Mesothelial cell of epicardium (in vitro differentiated cells): ENCODE results near the gene CELF2. TPM values are rescaled to one million over a fixed set of nuclear protein-coding genes. Genes with fewer than 3 reads are reported as not detected.
"Not testable (repeated sequence)": the region's sequence is repeated elsewhere in the genome, so short reads cannot be mapped to it uniquely, and the experiment has no call there.

Experiments
- DNase-seq, 2 experiments: peaks; one replicate each; pipeline ENCODE4 v3.0.0; 2021; ENCODE audit warnings: low spot score in 2 of 2; ENCODE audit not compliant: unreplicated experiment in 2 of 2
- H3K27ac Mint-ChIP-seq: 2 replicates; pipeline ENCODE4 v1.8.0; 2021; ENCODE audit warnings: mixed read lengths
- H3K27me3 Mint-ChIP-seq: 2 replicates; pipeline ENCODE4 v1.8.0; 2021; ENCODE audit warnings: low read depth, mixed read lengths
- H3K36me3 Mint-ChIP-seq: 2 replicates; pipeline ENCODE4 v1.8.0; 2021; ENCODE audit warnings: mixed read lengths
- H3K4me1 Mint-ChIP-seq: 2 replicates; pipeline ENCODE4 v1.8.0; 2021; ENCODE audit warnings: mixed read lengths
- H3K4me3 Mint-ChIP-seq: 2 replicates; pipeline ENCODE4 v1.8.0; 2021; ENCODE audit warnings: mild to moderate bottlenecking, moderate library complexity, mixed read lengths
- H3K9me3 Mint-ChIP-seq: 2 replicates; pipeline ENCODE4 v1.8.0; 2021; ENCODE audit warnings: mixed read lengths
- CTCF ChIP-seq: fragments of 200-600 bp; sonication (generic); IDR thresholded peaks from one replicate; pipeline ENCODE4 v1.5.0; 2021; ENCODE audit warnings: antibody characterized with exemption; ENCODE audit not compliant: unreplicated experiment
- total RNA-seq: library from RNA; stranded (reverse); gene quantifications from 3 replicates; pipeline ENCODE4 v1.2.1, GENCODE V29; 2021

The CELF2 gene
- total RNA-seq, 1 donor from 2014 or later: 24.0 TPM

DNA sequence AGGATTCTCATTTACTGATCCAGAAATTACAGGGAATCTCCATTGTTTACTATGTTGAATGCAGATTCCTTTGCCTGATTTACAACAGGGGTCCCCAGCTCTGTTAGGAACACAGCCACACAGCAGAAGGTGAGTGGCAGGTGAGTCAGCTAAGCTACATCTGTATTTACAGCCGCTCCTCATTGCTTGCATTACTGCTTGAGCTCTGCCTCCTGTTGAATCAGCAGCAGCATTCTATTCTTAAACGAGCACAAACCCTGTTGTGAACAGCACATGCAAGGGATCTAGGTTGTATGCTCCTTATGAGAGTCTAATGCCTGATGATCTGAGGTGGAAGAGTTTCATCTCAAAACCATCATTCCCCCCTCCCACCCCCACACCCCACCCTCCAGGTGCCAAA lies 23.3 kb upstream of the CELF2 start:
- Mint-ChIP-seq H3K36me3 (no peaks in the 10 kb centered on the region), H3K4me1 (no peaks in the 10 kb centered on the region), H3K9me3 (peaks cover 24% of the 10 kb centered on the region), H3K27ac (no peak overlapping the region), H3K27me3 (peaks cover 68% of the 10 kb centered on the region), H3K4me3 (no peak overlapping the region)
- DNase-seq: no peak
- TF ChIP-seq CTCF: no peak

- H3K9me3 Mint-ChIP-seq: peaks cover 24% of the 10 kb centered on the region
These were observed 22.6 kb upstream of the CELF2 start for GRCh38 chr10:10995120-10995519.

DNA sequence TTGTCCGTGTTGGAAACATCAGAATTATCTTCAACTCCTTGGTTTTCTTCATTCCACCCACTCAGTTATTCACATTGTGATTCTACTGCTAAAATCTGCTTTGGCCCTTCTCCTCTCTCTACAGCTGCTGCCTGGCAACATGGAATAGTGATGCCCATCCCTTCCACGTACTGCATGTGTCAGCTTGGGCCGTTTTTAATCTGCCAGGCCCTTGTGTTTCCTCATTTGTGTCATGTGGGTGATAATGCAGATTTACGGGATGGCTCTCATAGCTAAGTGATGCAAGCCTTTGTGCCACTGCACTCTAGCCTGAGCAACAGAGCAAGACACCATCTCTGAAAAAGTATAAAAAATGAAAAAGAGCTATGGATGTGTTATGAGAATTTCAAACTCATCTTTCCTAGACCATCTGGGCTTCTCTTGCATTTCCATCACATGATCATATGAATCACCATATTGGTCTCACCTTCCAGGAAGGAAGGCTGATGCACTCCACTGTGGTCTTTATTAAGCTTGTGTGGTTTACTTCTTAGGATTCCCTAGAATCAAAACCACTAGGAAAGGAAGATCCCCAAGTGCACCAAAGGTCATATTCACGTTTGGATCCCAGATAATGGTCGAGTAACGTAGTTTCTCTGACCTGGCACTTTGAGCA lies 20.6 kb upstream of the CELF2 start:
- no peak for DNase-seq
- TF ChIP-seq CTCF: no peak
- Mint-ChIP-seq H3K9me3 (peaks cover 24% of the 10 kb centered on the region), H3K36me3 (no peaks in the 10 kb centered on the region), H3K4me3 (no peak overlapping the region), H3K4me1 (peaks cover 5% of the 10 kb centered on the region), H3K27ac (no peak overlapping the region), H3K27me3 (peaks cover 72% of the 10 kb centered on the region)

More at GRCh38 chr10:10995120-10995519, 22.6 kb upstream of the CELF2 start:
- Mint-ChIP-seq H3K4me3 (no peak overlapping the region), H3K36me3 (no peaks in the 10 kb centered on the region), H3K4me1 (peaks cover 2% of the 10 kb centered on the region), H3K27ac (no peak overlapping the region), H3K27me3 (peaks cover 71% of the 10 kb centered on the region)
- no peak for DNase-seq
- no peak for TF ChIP-seq CTCF

DNA sequence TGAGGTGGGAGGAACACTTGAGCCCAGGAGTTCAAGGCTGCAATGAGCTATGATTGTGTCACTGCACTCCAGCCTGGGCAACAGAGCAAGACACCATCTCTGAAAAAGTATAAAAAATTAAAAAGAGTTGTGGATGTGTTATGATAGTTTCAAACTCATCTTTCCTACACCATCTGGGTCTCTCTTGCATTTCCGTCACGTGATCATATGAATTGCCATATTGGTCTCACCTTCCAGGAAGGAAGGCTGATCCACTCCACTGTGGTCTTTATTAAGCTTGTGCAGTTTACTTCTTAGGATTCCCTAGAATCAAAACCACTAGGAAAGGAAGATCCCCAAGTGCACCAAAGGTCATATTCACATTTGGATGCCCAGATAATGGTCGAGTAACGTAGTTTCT lies 18.2 kb upstream of the CELF2 start:
- H3K36me3 Mint-ChIP-seq, H3K4me3 Mint-ChIP-seq: not testable (repeated sequence)

DNA sequence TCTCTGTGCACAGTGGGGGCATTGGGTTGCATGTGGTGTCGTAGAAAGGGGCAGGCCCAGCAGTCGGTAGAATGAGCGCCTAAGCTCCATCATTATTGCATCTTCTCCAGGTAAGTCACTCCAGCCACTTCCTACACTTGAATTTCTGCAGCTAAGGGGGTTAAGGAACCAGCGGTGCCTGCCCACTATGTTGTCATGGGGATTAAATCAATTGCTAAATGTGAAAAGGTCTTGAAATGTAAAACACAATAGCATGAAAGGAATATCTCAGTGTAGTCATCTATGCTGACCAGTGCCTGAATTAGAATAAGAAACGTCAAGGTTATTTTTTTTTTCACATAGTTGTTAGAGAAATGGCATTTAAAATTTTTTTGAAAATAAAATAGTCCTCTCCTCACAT lies 15.2 kb upstream of the CELF2 start:
- Mint-ChIP-seq H3K4me3 (no peak overlapping the region), H3K4me1 (peaks cover 5% of the 10 kb centered on the region), H3K27me3 (peaks cover 83% of the 10 kb centered on the region), H3K27ac (no peak overlapping the region), H3K36me3 (no peaks in the 10 kb centered on the region), H3K9me3 (peaks cover 6% of the 10 kb centered on the region)
- no peak for TF ChIP-seq CTCF
- DNase-seq: no peak

More for the DNA sequence above, 18.2 kb upstream of the CELF2 start:
- H3K4me1 Mint-ChIP-seq, H3K27ac Mint-ChIP-seq, DNase-seq: not testable (repeated sequence)
- H3K27me3 Mint-ChIP-seq: peaks cover 79% of the 10 kb centered on the region
- H3K9me3 Mint-ChIP-seq: peaks cover 11% of the 10 kb centered on the region

DNA sequence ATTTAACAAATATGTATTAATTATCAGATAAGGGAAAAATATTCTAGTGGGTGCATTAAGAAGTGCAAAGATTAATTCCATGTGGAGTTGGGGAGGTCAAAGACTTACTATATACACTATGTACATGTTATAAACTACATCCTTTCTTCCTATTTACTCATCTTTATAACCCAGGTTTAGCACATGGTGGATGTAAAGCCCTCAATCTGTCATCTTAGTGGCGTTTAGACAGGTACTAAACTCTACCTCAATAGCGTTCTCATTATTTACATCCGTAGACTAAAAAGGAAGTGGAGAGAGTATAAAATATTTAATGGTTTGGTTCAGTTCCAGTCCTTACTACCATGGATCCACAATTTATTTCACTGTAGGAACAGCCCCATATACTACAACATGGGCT lies 14.8 kb upstream of the CELF2 start:
- no peak for TF ChIP-seq CTCF
- Mint-ChIP-seq H3K27ac (no peak overlapping the region), H3K4me1 (peaks cover 5% of the 10 kb centered on the region), H3K27me3 (peaks cover 84% of the 10 kb centered on the region), H3K9me3 (peaks cover 2% of the 10 kb centered on the region), H3K36me3 (no peaks in the 10 kb centered on the region), H3K4me3 (no peak overlapping the region)
- DNase-seq: no peak
